Uterus (tissue), 4 donors: ENCODE measurements around the gene KCNMA1. TPM values are rescaled to one million over a fixed set of nuclear protein-coding genes. Genes with fewer than 3 reads are reported as not detected.

Source experiments
- DNase-seq, 2 donors: peaks; one replicate each; pipeline ENCODE4 v3.0.0-alpha.2; 2019 to 2020
- H3K27ac ChIP-seq, 2 donors: fragments of 200-600 bp; sonication (generic); 1 replicate in 1 of 2; 2 replicates in 1 of 2; pipeline ENCODE4 v1.5.1; 2016 to 2018
- H3K27me3 ChIP-seq, 2 donors: fragments of 200-600 bp; sonication (generic); one replicate each; pipeline ENCODE4 v1.5.1; 2018 to 2019; ENCODE audit warnings: control low read depth in 1 of 2
- H3K36me3 ChIP-seq, 2 donors: fragments of 200-600 bp; sonication (generic); one replicate each; pipeline ENCODE4 v1.5.1; 2019; ENCODE audit warnings: control low read depth in 1 of 2
- H3K4me1 ChIP-seq, 2 donors: fragments of 200-600 bp; sonication (generic); one replicate each; pipeline ENCODE4 v1.5.1; 2018 to 2019; ENCODE audit warnings: control low read depth in 1 of 2
- H3K4me3 ChIP-seq, 2 donors: fragments of 200-600 bp; sonication (generic); 1 replicate in 1 of 2; 2 replicates in 1 of 2; pipeline ENCODE4 v1.5.1; 2018 to 2019; ENCODE audit warnings: mild to moderate bottlenecking in 1 of 2
- H3K9me3 ChIP-seq, 2 donors: fragments of 200-600 bp; sonication (generic); one replicate each; pipeline ENCODE4 v1.5.1; 2019; ENCODE audit warnings: control low read depth in 1 of 2
- CTCF ChIP-seq, 4 experiments: fragments of 200-600 bp in 2 of 4; fragments of 450-650 bp in 2 of 4; sonication (generic) in 2 of 4; IDR thresholded peaks; one replicate each; pipeline ENCODE4 v1.5.1; 2016 to 2019; ENCODE audit warnings: antibody characterized with exemption in 4 of 4, mild to moderate bottlenecking in 2 of 4, moderate library complexity in 1 of 4
- POLR2A ChIP-seq, 2 donors: fragments of 450-650 bp; IDR thresholded peaks; one replicate each; pipeline ENCODE4 v1.6.1; 2016; ENCODE audit warnings: antibody characterized with exemption in 2 of 2, mild to moderate bottlenecking in 1 of 2, moderate library complexity in 1 of 2
- intact Hi-C: fragments of 100-400 bp; cut with DNase I; formaldehyde crosslinking; loops from one replicate; pipeline ENCODE4 v1.15.1; 2023; ENCODE audit warnings: low total_unique reads
- total RNA-seq, 4 donors: library from RNA; depleted of rRNA in 3 of 4; stranded (reverse); fragments of >200 nt in 3 of 4; gene quantifications; one replicate each; pipeline versions ENCODE4 v1.1.0 to v1.2.4, GENCODE V29; 2014 to 2023
- donor health status: DM: yes; HTN: yes; CAD: no.

The KCNMA1 gene
- total RNA-seq, 4 donors from 2014 or later = 86.2 to 236 (median 164) TPM

GRCh38 chr10:76885816-76886215 is 751.8 kb downstream of the KCNMA1 start:
- DNase-seq = no peak
- TF ChIP-seq CTCF (IDR thresholded peaks at IDR 0.05) (no peak), POLR2A (IDR thresholded peaks at IDR 0.05) (no peak)
- Histone ChIP-seq H3K36me3 (no peaks in the 10 kb centered on the region), H3K27ac (peak overlapping the region in 1 of 2 donors; percentile 10), H3K27me3 (no peaks in the 10 kb centered on the region), H3K9me3 (no peaks in the 10 kb centered on the region), H3K4me1 (peaks cover 0 to 7% of the 10 kb centered on the region in 2 donors), H3K4me3 (no peak overlapping the region)
- intact Hi-C loops = no loop called here

- Histone ChIP-seq H3K9me3 (no peaks in the 10 kb centered on the region), H3K4me1 (peaks cover 0 to 7% of the 10 kb centered on the region in 2 donors), H3K27ac (no peak overlapping the region), H3K4me3 (no peak overlapping the region), H3K27me3 (no peaks in the 10 kb centered on the region), H3K36me3 (no peaks in the 10 kb centered on the region)
- intact Hi-C loops = no loop called here
- TF ChIP-seq POLR2A (IDR thresholded peaks at IDR 0.05) = no peak
- no peak for TF ChIP-seq CTCF (IDR thresholded peaks at IDR 0.05)
- DNase-seq = no peak
Observed at GRCh38 chr10:76884673-76885275, 752.8 kb downstream of the KCNMA1 start.

- Histone ChIP-seq H3K9me3 (no peaks in the 10 kb centered on the region), H3K4me1 (peaks cover 0 to 7% of the 10 kb centered on the region in 2 donors), H3K27ac (no peak overlapping the region), H3K36me3 (no peaks in the 10 kb centered on the region), H3K27me3 (no peaks in the 10 kb centered on the region), H3K4me3 (no peak overlapping the region)
- DNase-seq = no peak
- TF ChIP-seq POLR2A (IDR thresholded peaks at IDR 0.05) (no peak), CTCF (IDR thresholded peaks at IDR 0.05) (no peak)
- intact Hi-C loops = no loop called here
Observed at GRCh38 chr10:76883596-76883995, 754.0 kb downstream of the KCNMA1 start.

GRCh38 chr10:76882796-76883195 is 754.8 kb downstream of the KCNMA1 start:
- intact Hi-C loops = no loop called here
- DNase-seq = no peak
- Histone ChIP-seq H3K9me3 (no peaks in the 10 kb centered on the region), H3K4me3 (no peak overlapping the region), H3K27me3 (no peaks in the 10 kb centered on the region), H3K27ac (no peak overlapping the region), H3K36me3 (no peaks in the 10 kb centered on the region), H3K4me1 (peaks cover 0 to 7% of the 10 kb centered on the region in 2 donors)
- no peak for TF ChIP-seq CTCF (IDR thresholded peaks at IDR 0.05)

GRCh38 chr10:76882245-76882644 is 755.4 kb downstream of the KCNMA1 start:
- intact Hi-C loops = no loop called here
- Histone ChIP-seq H3K9me3 (no peaks in the 10 kb centered on the region), H3K27me3 (no peaks in the 10 kb centered on the region), H3K4me3 (no peak overlapping the region), H3K27ac (no peak overlapping the region), H3K4me1 (peaks cover 0 to 7% of the 10 kb centered on the region in 2 donors), H3K36me3 (no peaks in the 10 kb centered on the region)
- DNase-seq = no peak
- TF ChIP-seq CTCF (IDR thresholded peaks at IDR 0.05) (no peak), POLR2A (IDR thresholded peaks at IDR 0.05) (no peak)
